ENCODE results near the gene VEZF1.

DNA sequence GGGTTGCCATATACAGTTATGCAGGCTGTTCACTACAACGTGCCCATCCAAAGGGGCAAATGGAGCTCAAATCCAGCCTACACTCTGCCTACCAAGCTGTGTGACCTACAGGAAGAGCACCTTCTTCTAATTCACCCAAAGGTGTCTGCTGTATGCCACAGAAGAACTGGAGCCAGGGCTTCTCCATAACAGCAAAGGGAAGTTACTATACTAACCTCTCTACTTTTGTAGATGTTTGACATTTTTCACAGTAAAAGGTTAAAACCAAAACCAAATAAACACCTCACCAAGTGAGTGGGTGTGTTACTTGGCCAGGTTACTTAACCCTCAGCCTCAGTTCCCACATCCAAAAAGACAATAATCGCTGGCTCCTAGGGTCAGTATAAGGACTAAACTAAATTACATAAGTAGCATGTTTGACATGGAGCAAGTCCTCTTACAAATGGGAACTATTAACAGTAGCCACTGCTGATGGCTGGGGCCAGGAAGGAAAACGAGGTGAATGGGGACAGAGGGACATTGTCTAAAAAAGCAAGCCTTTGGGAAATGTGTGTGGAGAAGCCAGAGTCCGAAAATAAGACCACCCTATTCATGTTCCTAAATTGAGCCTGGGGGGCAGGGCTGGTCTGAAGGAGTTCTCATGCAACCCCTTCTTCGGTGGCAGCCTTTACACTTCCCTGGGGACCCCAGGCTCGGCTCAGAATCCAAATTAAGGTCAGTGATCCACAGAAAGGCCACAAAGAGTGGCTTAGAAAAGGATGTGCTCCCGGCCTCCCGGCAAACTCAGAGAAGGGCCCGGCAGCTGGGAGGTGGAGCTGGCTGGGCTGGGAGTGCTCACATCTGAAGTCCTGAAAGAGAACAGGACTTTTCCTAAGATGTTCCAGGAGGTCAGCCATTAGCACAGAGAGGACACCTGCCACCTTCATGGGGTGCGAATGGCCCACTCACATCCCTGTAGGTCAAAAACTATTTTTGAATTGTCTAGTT is 46.4 kb downstream of the VEZF1 start:
- TF ChIP-seq, protein P1, sequence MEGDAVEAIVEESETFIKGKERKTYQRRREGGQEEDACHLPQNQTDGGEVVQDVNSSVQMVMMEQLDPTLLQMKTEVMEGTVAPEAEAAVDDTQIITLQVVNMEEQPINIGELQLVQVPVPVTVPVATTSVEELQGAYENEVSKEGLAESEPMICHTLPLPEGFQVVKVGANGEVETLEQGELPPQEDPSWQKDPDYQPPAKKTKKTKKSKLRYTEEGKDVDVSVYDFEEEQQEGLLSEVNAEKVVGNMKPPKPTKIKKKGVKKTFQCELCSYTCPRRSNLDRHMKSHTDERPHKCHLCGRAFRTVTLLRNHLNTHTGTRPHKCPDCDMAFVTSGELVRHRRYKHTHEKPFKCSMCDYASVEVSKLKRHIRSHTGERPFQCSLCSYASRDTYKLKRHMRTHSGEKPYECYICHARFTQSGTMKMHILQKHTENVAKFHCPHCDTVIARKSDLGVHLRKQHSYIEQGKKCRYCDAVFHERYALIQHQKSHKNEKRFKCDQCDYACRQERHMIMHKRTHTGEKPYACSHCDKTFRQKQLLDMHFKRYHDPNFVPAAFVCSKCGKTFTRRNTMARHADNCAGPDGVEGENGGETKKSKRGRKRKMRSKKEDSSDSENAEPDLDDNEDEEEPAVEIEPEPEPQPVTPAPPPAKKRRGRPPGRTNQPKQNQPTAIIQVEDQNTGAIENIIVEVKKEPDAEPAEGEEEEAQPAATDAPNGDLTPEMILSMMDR (IDR thresholded peaks at IDR 0.05), result no peak
- TF ChIP-seq POLR2AphosphoS5 (IDR thresholded peaks at IDR 0.05), result no peak
